Activated CD4-positive, alpha-beta T cell treated with anti-CD3 and anti-CD28 coated beads for 36 hours (primary cell): Measurements from ENCODE around the gene TMCC1. TPM values are rescaled to one million over a fixed set of nuclear protein-coding genes. Genes with fewer than 3 reads are reported as not detected.
"Not testable (repeated sequence)": the region's sequence is repeated elsewhere in the genome, so short reads cannot be mapped to it uniquely, and the experiment has no call there.

Experiments
- ATAC-seq: fragments of 200-7000 bp; cut with Tn5 transposase; one replicate; pipeline ENCODE4 v1.10.0; 2021; ENCODE audit warnings: mild to moderate bottlenecking, moderate library complexity
- CTCF ChIA-PET: fragments of 350-600 bp; sonication (Branson Sonifier 250); formaldehyde crosslinking; loops from one replicate; lab custom pipeline; 2021; ENCODE audit warnings: antibody characterized with exemption; lab: Charles Lee
- POLR2A ChIA-PET: fragments of 350-600 bp; sonication (Branson Sonifier 250); formaldehyde crosslinking; loops from one replicate; lab custom pipeline; 2021; ENCODE audit warnings: antibody characterized with exemption, inconsistent platforms; lab: Charles Lee
- DNase-seq: peaks from one replicate; pipeline ENCODE4 v3.0.0-alpha.2; 2020
- H3K27ac Mint-ChIP-seq: one replicate; pipeline ENCODE4 v1.8.0; 2021; ENCODE audit warnings: mixed read lengths
- H3K27me3 Mint-ChIP-seq: one replicate; pipeline ENCODE4 v1.8.0; 2021; ENCODE audit warnings: mixed read lengths
- H3K36me3 Mint-ChIP-seq: one replicate; pipeline ENCODE4 v1.8.0; 2021; ENCODE audit warnings: low read depth, mixed read lengths
- H3K4me1 Mint-ChIP-seq: one replicate; pipeline ENCODE4 v1.8.0; 2021; ENCODE audit warnings: mixed read lengths
- H3K4me3 Mint-ChIP-seq: one replicate; pipeline ENCODE4 v1.8.0; 2021; ENCODE audit warnings: mild to moderate bottlenecking, moderate library complexity, mixed read lengths
- H3K9me3 Mint-ChIP-seq: one replicate; pipeline ENCODE4 v1.8.0; 2021; ENCODE audit warnings: low read depth, mixed read lengths
- intact Hi-C, 2 experiments: fragments of 100-400 bp; cut with DNase I in 1 of 2; cut with micrococcal nuclease in 1 of 2; formaldehyde crosslinking; loops; one replicate each; pipeline versions ENCODE4 v1.14.2 to v1.15.1; 2022 to 2024; cut with DNase I, micrococcal nuclease
- total RNA-seq, 2 experiments: library from RNA; stranded (reverse); gene quantifications; one replicate each; pipeline ENCODE4 v1.2.3, GENCODE V29; 2021

TMCC1 gene
- total RNA-seq, 2 experiments from 2014 or later = 14.8 to 17.3 TPM

DNA sequence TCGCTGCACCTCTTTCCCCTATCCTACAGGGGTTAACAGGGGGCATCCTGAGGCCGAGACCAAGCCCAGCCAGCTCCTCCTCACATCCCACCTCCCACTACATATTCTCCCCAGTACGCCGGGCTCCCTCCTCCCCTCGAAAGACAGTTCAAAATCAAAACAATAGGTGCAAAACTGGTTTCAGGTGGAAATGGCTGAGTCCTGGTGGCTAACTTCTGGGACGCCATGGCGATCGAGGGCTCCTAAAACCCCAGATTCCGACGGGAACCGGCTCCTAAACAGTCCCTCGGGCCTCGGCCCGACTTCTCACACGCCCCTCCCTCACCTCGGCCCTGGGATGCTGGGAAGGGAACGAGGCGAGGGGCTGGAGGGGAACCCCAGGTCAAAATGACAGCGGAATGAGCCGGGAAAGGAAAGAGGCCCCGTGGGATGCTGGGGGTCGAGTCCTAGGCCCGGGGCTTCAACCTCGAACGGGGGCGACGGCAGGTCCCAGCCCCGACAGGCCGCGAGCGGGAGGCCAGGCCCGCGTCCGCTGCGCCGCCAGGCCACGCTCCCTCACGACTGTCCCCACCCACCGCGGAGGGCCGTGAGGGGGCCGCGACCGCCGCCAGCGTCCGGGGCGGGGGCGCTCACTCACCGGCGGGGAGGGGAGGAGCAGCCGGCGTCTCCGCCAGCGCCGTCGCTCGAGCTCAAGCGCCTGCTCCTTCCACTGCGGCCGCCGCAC, 492 bp downstream of the TMCC1 start:
- Mint-ChIP-seq H3K27me3 (no peaks in the 10 kb centered on the region), H3K4me3 (peak overlapping the region; percentile 86), H3K4me1 (peaks cover 41% of the 10 kb centered on the region), H3K27ac (peak overlapping the region; percentile 85), H3K9me3 (no peaks in the 10 kb centered on the region), H3K36me3 (no peaks in the 10 kb centered on the region)
- DNase-seq (peak; percentile 44), ATAC-seq (peak; percentile 70)
- POLR2A ChIA-PET = interaction anchor here (0.6 to 1.3 kb wide), 3 partner anchors 299 to 493 kb away, joined by 3 read pairs; partner anchors contain the start of gene IFT122
- intact Hi-C loops = loop anchor here (1.0 to 10.0 kb wide), 11 partner anchors 218 to 1132 kb away; partner anchors contain the start of genes ASTE1 (in 1 of the 2), ATP2C1 (in 1 of the 2), EFCAB12 (in 1 of the 2) and IFT122 (in 1 of the 2)
- CTCF ChIA-PET = interaction anchor here (0.7 to 1.3 kb wide), 4 partner anchors 8 to 82 kb away, joined by 3 to 4 read pairs (median 4); no protein-coding TSS in a partner anchor

DNA sequence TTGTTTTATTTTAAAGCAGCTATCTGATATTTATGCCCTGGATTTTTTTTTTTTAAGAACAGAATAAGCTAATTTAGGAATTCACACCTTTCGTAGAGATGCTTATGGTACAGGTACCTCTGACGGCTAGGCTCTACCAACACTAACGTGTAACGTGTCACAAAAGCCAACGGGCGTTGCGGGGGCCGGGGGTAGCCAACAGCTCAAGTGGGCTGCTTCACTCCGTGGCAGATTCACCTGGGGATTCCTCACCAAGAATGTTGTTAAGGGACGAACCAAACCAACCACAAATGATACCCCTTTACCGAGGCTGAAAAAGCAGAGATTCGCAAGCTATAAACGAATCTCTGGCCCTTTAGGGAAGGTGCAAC, 1.0 kb downstream of the TMCC1 start:
- H3K27me3 Mint-ChIP-seq = no peaks in the 10 kb centered on the region
- H3K36me3 Mint-ChIP-seq = no peaks in the 10 kb centered on the region
- CTCF ChIA-PET = interaction anchor here (0.7 to 0.8 kb wide), 3 partner anchors 13 to 110 kb away, joined by 3 to 4 read pairs (median 3); no protein-coding TSS in a partner anchor
- H3K9me3 Mint-ChIP-seq = no peaks in the 10 kb centered on the region
- peak overlapping the region; percentile 85 for H3K27ac Mint-ChIP-seq
- peak; percentile 41 for DNase-seq
- ATAC-seq = no peak
- intact Hi-C loops = loop anchor here (2.0 to 10.0 kb wide), 7 partner anchors 218 to 1132 kb away; partner anchors contain the start of genes ASTE1 (in 1 of the 2), ATP2C1 (in 1 of the 2), MBD4 (in 1 of the 2) and NEK11 (in 1 of the 2)
- POLR2A ChIA-PET = interaction anchor here (0.6 to 1.2 kb wide), 2 partner anchors 299 to 493 kb away, joined by 3 read pairs; no protein-coding TSS in a partner anchor
- H3K4me3 Mint-ChIP-seq = peak overlapping the region; percentile 86
- H3K4me1 Mint-ChIP-seq = peaks cover 46% of the 10 kb centered on the region

DNA sequence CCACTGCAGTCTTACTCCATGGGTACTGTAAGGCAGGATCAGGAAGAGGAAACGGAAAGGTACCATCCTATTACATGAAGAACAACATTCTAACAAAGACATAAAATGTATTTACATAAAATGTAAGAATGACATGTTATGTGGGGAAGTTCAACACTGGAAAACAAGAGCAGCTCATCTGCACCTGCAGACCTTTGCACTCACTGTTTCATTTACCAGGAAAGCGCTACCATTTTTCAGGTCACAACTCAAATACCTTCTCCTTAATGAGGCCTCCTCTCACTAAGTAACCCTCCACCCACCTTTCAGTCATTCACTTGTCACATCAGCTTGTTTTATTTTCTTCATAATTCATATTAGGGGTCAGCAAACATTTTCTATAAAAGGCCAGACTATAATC, 2.6 kb downstream of the TMCC1 start:
- H3K9me3 Mint-ChIP-seq = no peaks in the 10 kb centered on the region
- POLR2A ChIA-PET = interaction anchor here (0.6 kb wide), 1 partner anchor 14 kb away, joined by 3 read pairs; no protein-coding TSS in a partner anchor
- DNase-seq = no peak

DNA sequence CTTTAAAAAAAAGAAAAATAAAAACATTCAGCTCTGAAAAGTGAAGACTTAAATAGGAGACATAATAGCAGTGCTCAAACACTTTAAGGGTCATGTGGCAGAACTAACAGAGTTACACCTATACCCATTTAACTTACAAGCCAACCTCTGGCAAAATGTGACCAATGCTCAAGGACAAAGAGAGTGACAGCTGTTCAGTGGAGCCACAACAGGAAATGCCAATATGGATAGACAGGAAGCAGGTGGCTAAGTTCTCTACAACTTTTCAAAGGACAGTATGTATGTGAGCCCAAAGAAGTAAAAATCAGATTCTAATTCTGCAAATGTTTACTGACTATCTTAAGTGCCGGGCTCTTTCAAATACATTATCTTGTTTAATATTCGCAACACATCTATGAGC, 3.4 kb downstream of the TMCC1 start:
- CTCF ChIA-PET = interaction anchor here (0.5 to 1.5 kb wide), 4 partner anchors 44 to 604 kb away, joined by 3 to 4 read pairs (median 3); no protein-coding TSS in a partner anchor
- POLR2A ChIA-PET = no interaction called here
- peak overlapping the region; percentile 49 for H3K27ac Mint-ChIP-seq

More for the DNA sequence above, 2.6 kb downstream of the TMCC1 start:
- no peak overlapping the region for H3K4me3 Mint-ChIP-seq
- no peaks in the 10 kb centered on the region for H3K27me3 Mint-ChIP-seq
- peaks cover 46% of the 10 kb centered on the region for H3K4me1 Mint-ChIP-seq
- no peak overlapping the region for H3K27ac Mint-ChIP-seq
- no peak for ATAC-seq
- intact Hi-C loops = loop anchor here (5.0 to 10.0 kb wide), 4 partner anchors 454 to 1134 kb away; partner anchors contain the start of genes ASTE1 (in 1 of the 2), ATP2C1 (in 1 of the 2), MBD4 (in 1 of the 2) and NEK11 (in 1 of the 2)
- CTCF ChIA-PET = interaction anchor here (0.8 to 1.7 kb wide), 3 partner anchors 11 to 43 kb away, joined by 3 to 5 read pairs (median 5); no protein-coding TSS in a partner anchor
- peaks cover 2% of the 10 kb centered on the region for H3K36me3 Mint-ChIP-seq

DNA sequence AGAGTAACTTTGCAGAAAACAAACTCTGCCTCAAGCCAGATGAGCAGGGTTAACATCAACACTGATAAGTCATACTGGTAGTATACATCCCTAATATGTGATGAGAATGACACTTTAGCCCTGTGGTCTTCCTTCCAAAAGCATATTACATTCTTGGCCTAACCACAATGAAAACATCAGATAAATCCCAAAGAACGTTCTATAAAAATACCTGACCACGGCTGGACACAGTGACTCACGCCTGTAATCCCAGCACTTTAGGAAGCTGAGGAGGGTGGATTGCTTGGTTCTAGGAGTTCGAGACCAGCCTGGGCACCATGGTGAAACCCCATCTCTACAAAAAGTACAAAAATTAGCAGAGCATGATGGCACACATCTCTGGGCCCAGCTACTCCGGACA, 4.7 kb downstream of the TMCC1 start:
- ATAC-seq (no peak), DNase-seq (no peak)
- Mint-ChIP-seq H3K27ac (no peak overlapping the region), H3K4me3 (no peak overlapping the region), H3K36me3 (peaks cover 2% of the 10 kb centered on the region), H3K4me1 (peaks cover 43% of the 10 kb centered on the region), H3K9me3 (no peaks in the 10 kb centered on the region), H3K27me3 (no peaks in the 10 kb centered on the region)
- intact Hi-C loops = no loop called here
- POLR2A ChIA-PET = no interaction called here
- CTCF ChIA-PET = interaction anchor here (1.5 kb wide), 1 partner anchor 9 kb away, joined by 4 read pairs; no protein-coding TSS in a partner anchor

More for the DNA sequence above, 3.4 kb downstream of the TMCC1 start:
- peaks cover 46% of the 10 kb centered on the region for H3K4me1 Mint-ChIP-seq
- no peak for ATAC-seq
- H3K4me3 Mint-ChIP-seq = no peak overlapping the region
- peaks cover 2% of the 10 kb centered on the region for H3K36me3 Mint-ChIP-seq
- H3K9me3 Mint-ChIP-seq = no peaks in the 10 kb centered on the region
- intact Hi-C loops = loop anchor here (5.0 to 10.0 kb wide), 4 partner anchors 453 to 1135 kb away; partner anchors contain the start of genes ASTE1 (in 1 of the 2), ATP2C1 (in 1 of the 2), MBD4 (in 1 of the 2) and NEK11 (in 1 of the 2)
- no peaks in the 10 kb centered on the region for H3K27me3 Mint-ChIP-seq
- DNase-seq = no peak

DNA sequence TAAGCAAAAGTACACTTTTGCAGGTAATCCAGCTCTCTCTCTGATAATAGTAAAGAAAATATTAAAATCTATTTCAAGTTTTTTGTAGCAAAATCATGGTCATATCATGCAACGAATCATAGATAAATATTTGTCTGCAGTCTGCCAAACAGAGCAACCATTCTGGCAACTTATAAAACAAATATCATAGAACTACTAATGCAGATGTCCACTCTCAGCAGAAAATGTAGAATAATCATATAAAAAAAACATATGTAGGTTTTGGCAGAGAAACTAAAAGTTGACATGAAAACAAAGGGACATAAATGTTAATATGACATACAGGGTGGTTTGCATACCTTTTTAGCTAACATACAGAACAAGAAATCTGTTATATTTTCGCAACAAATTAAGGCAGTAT, 12.2 kb downstream of the TMCC1 start:
- Mint-ChIP-seq H3K36me3 (peaks cover 22% of the 10 kb centered on the region), H3K9me3 (no peaks in the 10 kb centered on the region), H3K27ac (no peak overlapping the region), H3K27me3 (no peaks in the 10 kb centered on the region), H3K4me3 (no peak overlapping the region), H3K4me1 (peaks cover 2% of the 10 kb centered on the region)
- intact Hi-C loops = no loop called here
- POLR2A ChIA-PET = no interaction called here
- DNase-seq (no peak), ATAC-seq (no peak)
- CTCF ChIA-PET = no interaction called here

DNA sequence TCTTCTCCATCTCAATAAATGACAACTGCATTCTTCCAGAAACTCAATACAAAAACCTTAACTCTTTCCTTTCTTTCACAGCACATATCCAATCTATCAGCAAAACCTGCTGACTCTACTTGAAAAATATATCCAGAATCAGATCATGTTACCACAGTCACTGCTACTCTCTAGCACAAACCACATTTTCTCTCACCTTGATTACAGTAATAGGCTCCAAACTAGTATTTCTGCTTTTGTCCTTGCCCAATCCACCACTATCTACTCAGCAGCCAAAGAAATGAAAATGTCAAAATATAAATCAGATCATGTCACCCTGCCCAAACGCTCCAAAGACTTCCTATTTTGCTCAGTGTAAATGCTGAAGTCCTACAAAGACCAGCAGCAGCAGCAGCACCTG, 15.2 kb downstream of the TMCC1 start:
- H3K4me1 Mint-ChIP-seq = peaks cover 2% of the 10 kb centered on the region
- H3K27ac Mint-ChIP-seq = no peak overlapping the region
- ATAC-seq (no peak), DNase-seq (no peak)
- ChIA-PET POLR2A (interaction anchor here (0.5 kb wide), 1 partner anchor 35 kb away, joined by 4 read pairs; no protein-coding TSS in a partner anchor), CTCF (no interaction called here)
- no peaks in the 10 kb centered on the region for H3K27me3 Mint-ChIP-seq
- peaks cover 29% of the 10 kb centered on the region for H3K36me3 Mint-ChIP-seq
- H3K9me3 Mint-ChIP-seq = no peaks in the 10 kb centered on the region
- intact Hi-C loops = no loop called here
- H3K4me3 Mint-ChIP-seq = no peak overlapping the region

DNA sequence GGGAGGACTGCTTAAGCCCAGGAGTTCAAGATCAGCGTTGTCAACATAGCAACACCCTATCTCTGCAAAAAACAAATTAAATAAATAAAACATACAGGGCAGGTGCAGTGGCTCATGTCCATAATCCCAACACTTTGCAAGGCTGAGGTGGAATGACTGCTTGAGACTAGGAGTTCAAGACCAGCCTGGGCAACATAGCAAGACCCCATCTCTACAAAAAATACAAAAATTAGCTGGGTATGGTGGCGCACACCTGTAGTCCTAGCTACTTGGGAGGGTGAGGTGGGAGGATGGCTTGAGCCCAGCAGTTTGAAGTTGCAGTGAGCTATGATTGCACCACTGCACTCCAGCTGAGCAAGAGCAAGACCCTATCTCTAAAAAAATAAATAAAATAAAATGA, 19.0 kb downstream of the TMCC1 start:
- H3K27me3 Mint-ChIP-seq, POLR2A ChIA-PET, H3K4me3 Mint-ChIP-seq, ATAC-seq, intact Hi-C loops, H3K27ac Mint-ChIP-seq, H3K9me3 Mint-ChIP-seq, DNase-seq, H3K4me1 Mint-ChIP-seq: not testable (repeated sequence)
- CTCF ChIA-PET = interaction anchor here (0.8 kb wide), 1 partner anchor 16 kb away, joined by 3 read pairs; no protein-coding TSS in a partner anchor
- H3K36me3 Mint-ChIP-seq = peaks cover 41% of the 10 kb centered on the region

DNA sequence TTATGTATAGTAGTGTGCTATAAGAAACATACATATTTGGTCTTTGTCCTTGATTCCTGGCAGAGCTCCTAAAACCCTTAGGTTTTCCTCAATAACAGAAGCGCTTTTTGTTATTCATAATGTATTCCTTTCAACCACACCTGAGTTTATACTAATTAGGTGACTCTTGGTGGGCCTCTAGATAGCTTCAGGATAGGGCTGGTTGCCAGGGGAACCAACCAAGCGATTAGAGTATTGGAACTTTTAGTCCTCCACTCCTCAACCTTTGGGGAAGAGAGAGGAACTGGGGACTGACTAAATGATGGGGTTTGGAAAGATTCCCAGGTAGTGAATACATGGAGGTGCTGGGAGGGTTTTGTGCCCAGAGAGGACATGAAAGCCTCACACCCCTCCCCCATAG, 24.6 kb downstream of the TMCC1 start:
- POLR2A ChIA-PET = no interaction called here
- no peaks in the 10 kb centered on the region for H3K27me3 Mint-ChIP-seq
- no peak for ATAC-seq
- intact Hi-C loops = no loop called here
- H3K9me3 Mint-ChIP-seq = no peaks in the 10 kb centered on the region
- no peak overlapping the region for H3K27ac Mint-ChIP-seq
- H3K36me3 Mint-ChIP-seq = peaks cover 30% of the 10 kb centered on the region
- peaks cover 2% of the 10 kb centered on the region for H3K4me1 Mint-ChIP-seq
- CTCF ChIA-PET = interaction anchor here (0.6 kb wide), 1 partner anchor 16 kb away, joined by 4 read pairs; no protein-coding TSS in a partner anchor
- H3K4me3 Mint-ChIP-seq = no peak overlapping the region
- no peak for DNase-seq

DNA sequence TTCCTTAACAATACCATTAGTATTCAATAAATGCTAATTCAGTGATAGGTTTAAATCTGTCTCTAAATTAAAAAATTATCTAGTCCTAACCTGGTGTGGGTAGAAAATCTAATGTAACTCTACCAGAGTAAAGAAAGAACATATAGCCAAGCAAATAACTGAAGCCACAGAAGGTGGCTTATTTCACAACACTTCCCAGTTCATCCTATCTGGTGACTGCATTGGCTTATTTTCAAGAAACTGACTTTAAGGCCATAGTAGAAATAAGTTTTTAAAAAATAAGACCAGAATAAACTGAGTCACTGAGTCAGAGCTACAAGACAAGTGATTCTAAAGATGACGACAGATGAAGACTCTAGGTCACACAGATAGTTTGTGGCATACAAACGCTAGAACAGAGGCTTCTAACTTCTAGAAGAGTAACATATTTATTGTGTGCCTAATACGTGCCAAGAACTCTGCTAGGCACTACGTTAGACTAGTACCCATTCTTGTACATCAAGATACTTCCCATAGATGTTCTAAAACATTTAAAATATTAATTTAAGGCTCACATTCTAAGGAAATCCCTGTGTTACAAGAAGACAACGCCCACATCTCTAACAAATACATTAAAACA, 25.9 kb downstream of the TMCC1 start:
- Mint-ChIP-seq H3K27me3 (no peaks in the 10 kb centered on the region), H3K27ac (no peak overlapping the region), H3K4me1 (peaks cover 5% of the 10 kb centered on the region), H3K9me3 (no peaks in the 10 kb centered on the region), H3K36me3 (peaks cover 29% of the 10 kb centered on the region), H3K4me3 (no peak overlapping the region)
- ChIA-PET CTCF (no interaction called here), POLR2A (no interaction called here)
- DNase-seq (no peak), ATAC-seq (no peak)
- intact Hi-C loops = no loop called here

DNA sequence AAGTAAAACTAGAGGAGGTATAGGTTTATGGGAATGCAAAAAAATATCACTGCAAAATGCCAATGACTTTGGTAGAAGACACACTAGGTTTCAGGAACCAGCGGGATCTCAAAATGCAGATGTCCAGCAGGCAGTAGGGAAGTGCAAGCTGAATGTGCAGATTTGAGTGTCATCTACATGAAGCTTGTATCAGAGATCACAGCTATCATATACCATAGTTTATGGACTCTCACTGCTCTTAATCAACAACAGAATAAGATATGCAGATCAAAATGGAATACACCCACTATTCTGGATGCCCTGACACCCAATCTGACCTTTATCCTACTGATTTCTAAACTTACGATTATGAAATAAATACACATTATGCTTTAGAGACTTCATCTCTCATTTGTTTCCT, 27.7 kb downstream of the TMCC1 start:
- peaks cover 13% of the 10 kb centered on the region for H3K4me1 Mint-ChIP-seq

More for the DNA sequence above, 27.7 kb downstream of the TMCC1 start:
- Mint-ChIP-seq H3K27ac (no peak overlapping the region), H3K4me3 (no peak overlapping the region), H3K36me3 (peaks cover 18% of the 10 kb centered on the region), H3K9me3 (no peaks in the 10 kb centered on the region), H3K27me3 (no peaks in the 10 kb centered on the region)
- POLR2A ChIA-PET = no interaction called here
- ATAC-seq (no peak), DNase-seq (no peak)
- intact Hi-C loops = no loop called here
- CTCF ChIA-PET = no interaction called here
